K562 (cell line): ENCODE data around the gene TMTC4. TPM values are rescaled to one million over a fixed set of nuclear protein-coding genes. Genes with fewer than 3 reads are reported as not detected.

Source experiments
- BRCA1 ChIP-seq, 2 experiments: fragments of 450-650 bp in 1 of 2; sonication (generic) in 1 of 2; formaldehyde crosslinking in 1 of 2; IDR thresholded peaks; 2 replicates each; pipeline versions ENCODE4 v1.5.0 to v1.6.1; 2017 to 2020; ENCODE audit warnings: mild to moderate bottlenecking in 1 of 2, missing genetic modification reagents in 1 of 2
- CREB1 ChIP-seq, 2 experiments: sonication (generic) in 1 of 2; formaldehyde crosslinking in 1 of 2; IDR thresholded peaks; 2 replicates each; pipeline versions ENCODE4 v1.6.1 to v1.8.0; 2012 to 2022; ENCODE audit warnings: inconsistent platforms in 1 of 2, mild to moderate bottlenecking in 1 of 2, missing genetic modification reagents in 1 of 2, moderate library complexity in 1 of 2
- FOS ChIP-seq: IDR thresholded peaks from 3 replicates; pipeline ENCODE4 v1.6.1; 2011; ENCODE audit not compliant: insufficient read length; ENCODE audit errors: extremely low read depth
- GABPB2 ChIP-seq: fragments of 250-450 bp; sonication (Bioruptor Pico); conservative IDR thresholded peaks from 2 replicates; pipeline ENCODE4 v1.5.1; 2021; ENCODE audit warnings: mild to moderate bottlenecking
- ID3 ChIP-seq, 2 experiments: fragments of 250-450 bp in 1 of 2; fragments of 450-650 bp in 1 of 2; sonication (Bioruptor Pico) in 1 of 2; IDR thresholded peaks; 2 replicates each; pipeline versions ENCODE4 v1.6.1 to v1.8.0; 2016 to 2021; ENCODE audit warnings: mild to moderate bottlenecking in 2 of 2, moderate library complexity in 2 of 2, missing compliant biosample characterization in 1 of 2, missing genetic modification characterization in 1 of 2
- JUND ChIP-seq, 2 experiments: IDR thresholded peaks; 2 replicates in 1 of 2; 3 replicates in 1 of 2; pipeline ENCODE4 v1.6.1; 2011; ENCODE audit warnings: borderline replicate concordance in 2 of 2, low read depth in 2 of 2, low read length in 2 of 2, improper control_type of control experiment in 1 of 2, missing biosample characterization in 1 of 2, missing genetic modification characterization in 1 of 2, missing genetic modification reagents in 1 of 2
- KAT2B ChIP-seq: IDR thresholded peaks from one replicate; pipeline ENCODE4 v1.6.1; 2012; ENCODE audit warnings: low read depth, mild to moderate bottlenecking, control low read depth, inconsistent platforms, low read length, moderate library complexity
- MBD1 ChIP-seq: fragments of 250-450 bp; sonication (Bioruptor Pico); IDR thresholded peaks from 2 replicates; pipeline ENCODE4 v1.8.0; 2022; ENCODE audit warnings: inconsistent platforms
- NR1H2 ChIP-seq: sonication (generic); formaldehyde crosslinking; IDR thresholded peaks from 2 replicates; pipeline ENCODE4 v1.4.0; 2020; ENCODE audit warnings: mild to moderate bottlenecking, missing genetic modification reagents
- POLR2AphosphoS2 ChIP-seq: IDR thresholded peaks from 2 replicates; pipeline ENCODE4 v1.6.1; 2012; ENCODE audit warnings: low read length, improper control_type of control experiment
- RBM22 ChIP-seq: fragments of 200-400 bp; formaldehyde crosslinking; IDR thresholded peaks from 2 replicates; pipeline ENCODE4 v1.6.1; 2018; ENCODE audit warnings: low read length, low read depth; ENCODE audit not compliant: poor library complexity, severe bottlenecking
- SMARCC2 ChIP-seq: fragments of 450-650 bp; IDR thresholded peaks from 2 replicates; pipeline ENCODE4 v1.6.1; 2017; ENCODE audit warnings: antibody characterized with exemption, moderate library complexity, mild to moderate bottlenecking, low read depth
- ZNF436 ChIP-seq: fragments of 250-450, 450-650 bp; sonication (Bioruptor Pico); formaldehyde crosslinking; IDR thresholded peaks from 2 replicates; pipeline ENCODE4 v1.7.0; 2020; ENCODE audit warnings: mild to moderate bottlenecking
- ZNF76 ChIP-seq: fragments of 250-450 bp; sonication (Bioruptor Pico); IDR thresholded peaks from 2 replicates; pipeline ENCODE4 v1.4.0; 2020; ENCODE audit warnings: mild to moderate bottlenecking, moderate library complexity, borderline replicate concordance
- polyA plus RNA-seq, 8 experiments: library from polyadenylated mRNA; depleted of rRNA in 4 of 8; stranded (reverse) in 5 of 8; unstranded in 3 of 8; fragments of >200 nt; fragmentation: Nextera tagmentation in 2 of 8; fragmentation: Illumina TruSeq in 1 of 8; extraction: Ambion mirVana in 2 of 8; extraction: Trizol in 1 of 8; gene quantifications; 2 replicates each; pipeline versions ENCODE4 v1.2.1 to v1.2.3, GENCODE V29; 2011 to 2014; ENCODE audit warnings: inconsistent platforms in 1 of 8, missing spikeins in 1 of 8
- total RNA-seq, 7 experiments: library from RNA; depleted of rRNA in 6 of 7; stranded (reverse); fragments of >200 nt in 6 of 7; fragmentation: Illumina TruSeq in 2 of 7; extraction: Trizol in 2 of 7; gene quantifications; 2 replicates each; pipeline versions ENCODE4 v1.2.1 to v1.2.3, GENCODE V29; 2011 to 2021; ENCODE audit warnings: low replicate concordance in 1 of 7
- TF ChIP-seq, protein P1 (sequence below): fragments of 450-650 bp; IDR thresholded peaks from 2 replicates; pipeline ENCODE4 v1.6.1; 2018; ENCODE audit not compliant: partially characterized antibody
- TF ChIP-seq, protein P2 (sequence below): fragments of 450-650 bp; IDR thresholded peaks from 2 replicates; pipeline ENCODE4 v1.7.0; 2016; ENCODE audit warnings: borderline replicate concordance

The TMTC4 gene
- total and polyA plus RNA-seq, 9 of the 15 experiments (the other 6 are each of a cell fraction or from before 2014, with no cell fraction given): 3.5 to 16.7 (median 11.8) TPM

DNA sequence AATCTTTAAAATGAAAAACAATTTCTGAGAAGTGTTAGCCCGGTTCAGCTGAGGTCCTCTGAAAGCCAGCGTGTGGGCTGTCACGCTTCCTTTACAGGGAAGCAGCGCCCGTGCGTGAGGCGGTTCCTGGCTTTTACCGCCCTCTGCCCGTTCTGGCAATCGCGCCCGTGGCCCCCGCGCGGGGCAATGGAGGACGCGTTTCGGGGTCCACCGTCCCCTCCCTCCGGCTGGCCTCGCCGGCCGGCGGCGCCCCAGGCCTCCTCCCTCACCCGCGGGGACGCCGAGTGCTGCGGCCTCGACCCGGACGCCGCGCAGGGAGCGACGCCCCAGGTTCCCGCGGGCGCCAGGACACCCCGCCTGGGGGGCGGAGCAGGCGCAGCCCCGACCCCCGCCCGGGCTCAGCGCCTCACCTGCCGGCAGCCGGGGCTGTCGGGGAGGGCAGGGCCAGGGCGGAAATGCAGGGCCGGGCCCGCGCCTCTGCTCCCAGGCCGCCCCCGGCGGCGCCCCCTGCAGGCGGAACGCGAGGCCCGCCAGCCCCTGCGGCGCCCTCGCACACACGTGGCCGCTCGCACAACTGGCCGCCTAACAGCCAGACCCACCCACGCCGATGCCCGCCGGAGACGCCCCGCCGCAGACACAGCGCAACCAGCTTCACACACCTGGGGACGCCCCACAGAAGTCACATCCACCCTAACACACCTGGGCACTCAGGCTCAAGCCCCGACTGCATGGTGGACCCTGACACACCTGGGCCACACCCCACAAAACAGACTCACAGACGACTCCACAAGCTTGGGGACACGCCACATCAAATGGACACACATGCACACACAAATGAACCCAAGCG is 86.0 kb downstream of the TMTC4 start, which contains the start of gene GGACT (continued):
- TF ChIP-seq, protein P1, sequence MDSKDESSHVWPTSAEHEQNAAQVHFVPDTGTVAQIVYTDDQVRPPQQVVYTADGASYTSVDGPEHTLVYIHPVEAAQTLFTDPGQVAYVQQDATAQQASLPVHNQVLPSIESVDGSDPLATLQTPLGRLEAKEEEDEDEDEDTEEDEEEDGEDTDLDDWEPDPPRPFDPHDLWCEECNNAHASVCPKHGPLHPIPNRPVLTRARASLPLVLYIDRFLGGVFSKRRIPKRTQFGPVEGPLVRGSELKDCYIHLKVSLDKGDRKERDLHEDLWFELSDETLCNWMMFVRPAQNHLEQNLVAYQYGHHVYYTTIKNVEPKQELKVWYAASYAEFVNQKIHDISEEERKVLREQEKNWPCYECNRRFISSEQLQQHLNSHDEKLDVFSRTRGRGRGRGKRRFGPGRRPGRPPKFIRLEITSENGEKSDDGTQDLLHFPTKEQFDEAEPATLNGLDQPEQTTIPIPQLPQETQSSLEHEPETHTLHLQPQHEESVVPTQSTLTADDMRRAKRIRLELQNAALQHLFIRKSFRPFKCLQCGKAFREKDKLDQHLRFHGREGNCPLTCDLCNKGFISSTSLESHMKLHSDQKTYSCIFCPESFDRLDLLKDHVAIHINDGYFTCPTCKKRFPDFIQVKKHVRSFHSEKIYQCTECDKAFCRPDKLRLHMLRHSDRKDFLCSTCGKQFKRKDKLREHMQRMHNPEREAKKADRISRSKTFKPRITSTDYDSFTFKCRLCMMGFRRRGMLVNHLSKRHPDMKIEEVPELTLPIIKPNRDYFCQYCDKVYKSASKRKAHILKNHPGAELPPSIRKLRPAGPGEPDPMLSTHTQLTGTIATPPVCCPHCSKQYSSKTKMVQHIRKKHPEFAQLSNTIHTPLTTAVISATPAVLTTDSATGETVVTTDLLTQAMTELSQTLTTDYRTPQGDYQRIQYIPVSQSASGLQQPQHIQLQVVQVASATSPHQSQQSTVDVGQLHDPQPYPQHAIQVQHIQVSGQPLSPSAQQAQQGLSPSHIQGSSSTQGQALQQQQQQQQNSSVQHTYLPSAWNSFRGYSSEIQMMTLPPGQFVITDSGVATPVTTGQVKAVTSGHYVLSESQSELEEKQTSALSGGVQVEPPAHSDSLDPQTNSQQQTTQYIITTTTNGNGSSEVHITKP: no peak
- no peak for TF ChIP-seq FOS
- no peak for TF ChIP-seq GABPB2 (CRISPR knock-in tag)
- no peak for TF ChIP-seq CREB1 (IDR thresholded peaks at IDR 0.05)
- peak; percentile 51; the same call in 1 of the 2 replicates for TF ChIP-seq CREB1 (CRISPR knock-in tag; IDR thresholded peaks at IDR 0.05)
- TF ChIP-seq SMARCC2: no peak
- TF ChIP-seq ZNF436 (CRISPR knock-in tag): no peak
- no peak for TF ChIP-seq BRCA1 (IDR thresholded peaks at IDR 0.05)
- TF ChIP-seq BRCA1 (CRISPR knock-in tag; IDR thresholded peaks at IDR 0.05): no peak
- TF ChIP-seq ZNF76: no peak
- TF ChIP-seq, protein P2, sequence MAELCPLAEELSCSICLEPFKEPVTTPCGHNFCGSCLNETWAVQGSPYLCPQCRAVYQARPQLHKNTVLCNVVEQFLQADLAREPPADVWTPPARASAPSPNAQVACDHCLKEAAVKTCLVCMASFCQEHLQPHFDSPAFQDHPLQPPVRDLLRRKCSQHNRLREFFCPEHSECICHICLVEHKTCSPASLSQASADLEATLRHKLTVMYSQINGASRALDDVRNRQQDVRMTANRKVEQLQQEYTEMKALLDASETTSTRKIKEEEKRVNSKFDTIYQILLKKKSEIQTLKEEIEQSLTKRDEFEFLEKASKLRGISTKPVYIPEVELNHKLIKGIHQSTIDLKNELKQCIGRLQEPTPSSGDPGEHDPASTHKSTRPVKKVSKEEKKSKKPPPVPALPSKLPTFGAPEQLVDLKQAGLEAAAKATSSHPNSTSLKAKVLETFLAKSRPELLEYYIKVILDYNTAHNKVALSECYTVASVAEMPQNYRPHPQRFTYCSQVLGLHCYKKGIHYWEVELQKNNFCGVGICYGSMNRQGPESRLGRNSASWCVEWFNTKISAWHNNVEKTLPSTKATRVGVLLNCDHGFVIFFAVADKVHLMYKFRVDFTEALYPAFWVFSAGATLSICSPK: no peak
- TF ChIP-seq POLR2AphosphoS2: no peak
- TF ChIP-seq KAT2B: no peak
- no peak for TF ChIP-seq NR1H2 (CRISPR knock-in tag)
- TF ChIP-seq ID3 (CRISPR knock-in tag; IDR thresholded peaks at IDR 0.05): no peak
- peak; percentile 84 for TF ChIP-seq ID3 (tag; IDR thresholded peaks at IDR 0.05)
- TF ChIP-seq JUND (IDR thresholded peaks at IDR 0.05; ENCODE audit: borderline replicate concordance, low read depth, low read length): no peak
- TF ChIP-seq JUND (tag; IDR thresholded peaks at IDR 0.05; ENCODE audit: borderline replicate concordance, low read depth, low read length): no peak; the same call in 2 of the 3 replicates
- TF ChIP-seq MBD1: no peak
- no peak for TF ChIP-seq RBM22
